Right lobe of liver (tissue), 6 donors: ENCODE results near the gene TMEM132D. TPM values are rescaled to one million over a fixed set of nuclear protein-coding genes. Genes with fewer than 3 reads are reported as not detected.

Source experiments
- ATAC-seq, 4 donors: fragments of 200-7000 bp; cut with Tn5 transposase; one replicate each; pipeline ENCODE4 v1.9.1; 2020; ENCODE audit warnings: mild to moderate bottlenecking in 4 of 4, moderate library complexity in 4 of 4
- DNase-seq, 3 donors: peaks; one replicate each; pipeline ENCODE4 v3.0.0-alpha.2; 2020
- H3K27ac ChIP-seq, 3 donors: fragments of 200-600 bp; one replicate each; pipeline ENCODE4 v1.8.0; 2022
- H3K27me3 ChIP-seq, 2 donors: fragments of 200-600 bp; one replicate each; pipeline ENCODE4 v1.8.0; 2022
- H3K36me3 ChIP-seq, 4 donors: fragments of 200-600 bp; sonication (generic) in 1 of 4; one replicate each; pipeline versions ENCODE4 v1.5.1 to v1.8.0; 2017 to 2022; ENCODE audit warnings: control low read depth in 1 of 4
- H3K4me1 ChIP-seq, 4 donors: fragments of 200-600 bp; sonication (generic) in 1 of 4; one replicate each; pipeline versions ENCODE4 v1.5.1 to v1.8.0; 2017 to 2022; ENCODE audit warnings: control low read depth in 1 of 4
- H3K4me3 ChIP-seq, 3 donors: fragments of 200-600 bp; one replicate each; pipeline ENCODE4 v1.8.0; 2022
- H3K9me3 ChIP-seq, 4 donors: fragments of 200-600 bp; sonication (generic) in 1 of 4; one replicate each; pipeline versions ENCODE4 v1.5.1 to v1.8.0; 2017 to 2022; ENCODE audit warnings: control low read depth in 1 of 4
- POLR2A ChIP-seq: fragments of 450-650 bp; IDR thresholded peaks from one replicate; pipeline ENCODE4 v1.6.1; 2017; ENCODE audit warnings: antibody characterized with exemption, mild to moderate bottlenecking
- WGBS: methylation state at CpG from one replicate; pipeline ENCODE4 v1.1.6; 2018; ENCODE audit warnings: low coverage, low lambda C conversion rate; ENCODE audit not compliant: insufficient coverage; ENCODE audit errors: missing lambda C conversion rate; 5-methylcytosine and 5-hydroxymethylcytosine counted together
- intact Hi-C, 2 donors: fragments of 100-400 bp; cut with DNase I; formaldehyde crosslinking; loops; one replicate each; pipeline versions ENCODE4 v1.11.2 to v1.14.1; 2022
- total RNA-seq, 6 experiments: library from RNA; depleted of rRNA in 2 of 6; stranded (reverse); fragments of >200 nt in 2 of 6; fragmentation: NEBNext Ultra II Directional in 3 of 6; extraction: Animal tissue kit (Norgen Biotek cat#: 25700) in 3 of 6; gene quantifications; one replicate each; pipeline versions ENCODE4 v1.1.0 to v1.2.4, GENCODE V29; 2016 to 2023
- TF ChIP-seq, protein P1 (sequence below), 4 donors: fragments of 200-600 bp in 3 of 4; fragments of 450-650 bp in 1 of 4; IDR thresholded peaks; one replicate each; pipeline versions ENCODE4 v1.5.1 to v1.8.0; 2016 to 2022; ENCODE audit warnings: antibody characterized with exemption in 4 of 4, mild to moderate bottlenecking in 2 of 4
- donor health status: DM: no; HTN: yes; CAD: no.
- donor health status: DM: no; HTN: no; CAD: no.
- donor health status: DM: no; HTN: no; CAD: no.
- donor health status: DM: no; HTN: yes; CAD: no.
- donor health status: DM: no; HTN: yes; CAD: no.

Gene TMEM132D
- total RNA-seq, 6 experiments from 2014 or later = 0.10 to 0.35 (median 0.33) TPM; not detected in 3

DNA sequence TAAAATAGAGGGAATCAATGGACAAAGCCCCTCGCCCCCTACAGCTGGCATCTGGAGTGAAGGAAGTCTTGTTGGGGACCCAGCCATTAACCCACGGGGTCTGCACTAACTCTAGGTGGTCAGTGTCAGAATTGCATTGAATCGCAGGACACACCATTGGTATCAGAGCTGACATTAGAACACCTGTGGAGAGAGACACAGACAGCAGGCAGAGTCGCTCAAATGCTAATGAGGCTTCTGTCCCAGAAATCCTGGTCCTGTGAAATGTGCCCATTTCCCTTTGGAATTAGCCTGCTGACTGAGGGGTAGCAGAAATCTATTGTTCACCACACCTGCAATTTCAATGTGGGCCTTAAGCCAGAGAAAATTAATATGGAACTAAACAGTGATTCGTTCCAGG lies 33.0 kb downstream of the TMEM132D start:
- H3K4me1 ChIP-seq = no peaks in the 10 kb centered on the region
- intact Hi-C loops = no loop called here
- no peak for ATAC-seq
- TF ChIP-seq POLR2A = no peak
- TF ChIP-seq, protein P1, sequence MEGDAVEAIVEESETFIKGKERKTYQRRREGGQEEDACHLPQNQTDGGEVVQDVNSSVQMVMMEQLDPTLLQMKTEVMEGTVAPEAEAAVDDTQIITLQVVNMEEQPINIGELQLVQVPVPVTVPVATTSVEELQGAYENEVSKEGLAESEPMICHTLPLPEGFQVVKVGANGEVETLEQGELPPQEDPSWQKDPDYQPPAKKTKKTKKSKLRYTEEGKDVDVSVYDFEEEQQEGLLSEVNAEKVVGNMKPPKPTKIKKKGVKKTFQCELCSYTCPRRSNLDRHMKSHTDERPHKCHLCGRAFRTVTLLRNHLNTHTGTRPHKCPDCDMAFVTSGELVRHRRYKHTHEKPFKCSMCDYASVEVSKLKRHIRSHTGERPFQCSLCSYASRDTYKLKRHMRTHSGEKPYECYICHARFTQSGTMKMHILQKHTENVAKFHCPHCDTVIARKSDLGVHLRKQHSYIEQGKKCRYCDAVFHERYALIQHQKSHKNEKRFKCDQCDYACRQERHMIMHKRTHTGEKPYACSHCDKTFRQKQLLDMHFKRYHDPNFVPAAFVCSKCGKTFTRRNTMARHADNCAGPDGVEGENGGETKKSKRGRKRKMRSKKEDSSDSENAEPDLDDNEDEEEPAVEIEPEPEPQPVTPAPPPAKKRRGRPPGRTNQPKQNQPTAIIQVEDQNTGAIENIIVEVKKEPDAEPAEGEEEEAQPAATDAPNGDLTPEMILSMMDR (IDR thresholded peaks at IDR 0.05) = no peak
- no peaks in the 10 kb centered on the region for H3K36me3 ChIP-seq
- H3K27me3 ChIP-seq = no peaks in the 10 kb centered on the region
- no peak overlapping the region for H3K27ac ChIP-seq
- no peak overlapping the region for H3K4me3 ChIP-seq
- WGBS = 36% methylated on average over 5 of the region's 5 CpGs
- no peaks in the 10 kb centered on the region for H3K9me3 ChIP-seq
- DNase-seq = no peak

DNA sequence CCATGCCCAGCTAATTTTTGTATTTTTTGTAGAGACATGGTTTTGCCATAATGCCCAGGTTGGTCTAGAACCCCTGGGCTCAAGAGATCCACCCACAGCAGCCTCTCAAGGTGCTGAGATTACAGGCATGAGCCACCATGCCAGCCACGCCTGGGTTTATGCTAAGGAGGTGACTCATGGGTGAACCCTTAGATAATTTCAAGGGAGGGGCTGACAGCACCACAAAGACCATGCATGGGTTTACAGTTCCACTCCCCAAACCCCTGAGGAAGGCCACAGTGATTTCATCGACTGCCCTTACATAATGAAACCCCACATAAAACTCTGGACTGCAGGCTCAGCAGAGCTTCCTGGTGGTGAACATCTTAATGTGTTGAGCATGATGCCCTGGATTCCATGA lies 33.7 kb downstream of the TMEM132D start:
- intact Hi-C loops = no loop called here
- DNase-seq (no peak), ATAC-seq (no peak)
- H3K27me3 ChIP-seq = no peaks in the 10 kb centered on the region
- no peak overlapping the region for H3K4me3 ChIP-seq
- no peaks in the 10 kb centered on the region for H3K4me1 ChIP-seq
- WGBS = no CpG with 5 or more reads among the region's 2 CpGs
- no peaks in the 10 kb centered on the region for H3K9me3 ChIP-seq
- no peak for TF ChIP-seq POLR2A
- TF ChIP-seq, protein P1 (IDR thresholded peaks at IDR 0.05) = no peak
- H3K36me3 ChIP-seq = no peaks in the 10 kb centered on the region
- H3K27ac ChIP-seq = no peak overlapping the region

GRCh38 chr12:129868575-129868974 lies 35.2 kb downstream of the TMEM132D start:
- H3K36me3 ChIP-seq = no peaks in the 10 kb centered on the region
- intact Hi-C loops = no loop called here
- WGBS = 65% methylated on average over 5 of the region's 8 CpGs
- no peak for DNase-seq
- H3K4me3 ChIP-seq = no peak overlapping the region
- no peak for TF ChIP-seq POLR2A
- TF ChIP-seq, protein P1 (IDR thresholded peaks at IDR 0.05) = no peak
- no peaks in the 10 kb centered on the region for H3K4me1 ChIP-seq
- no peaks in the 10 kb centered on the region for H3K9me3 ChIP-seq
- no peak overlapping the region for H3K27ac ChIP-seq
- ATAC-seq = no peak
- no peaks in the 10 kb centered on the region for H3K27me3 ChIP-seq

GRCh38 chr12:129863938-129864337 lies 39.9 kb downstream of the TMEM132D start:
- no peak for TF ChIP-seq POLR2A
- TF ChIP-seq, protein P1 (IDR thresholded peaks at IDR 0.05) = no peak
- H3K4me3 ChIP-seq = no peak overlapping the region
- WGBS = 84% methylated on average over 3 of the region's 4 CpGs
- H3K27me3 ChIP-seq = no peaks in the 10 kb centered on the region
- intact Hi-C loops = no loop called here
- no peaks in the 10 kb centered on the region for H3K36me3 ChIP-seq
- no peak overlapping the region for H3K27ac ChIP-seq
- no peak for ATAC-seq
- no peaks in the 10 kb centered on the region for H3K4me1 ChIP-seq
- no peak for DNase-seq
- no peaks in the 10 kb centered on the region for H3K9me3 ChIP-seq
